ENCODE measurements around the gene CHST8.

Gene CHST8

GRCh38 chr19:33627962-33628839 is 6.4 kb downstream of the CHST8 start:
- no peak overlapping the region for H3K4me3 ChIP-seq (ENCODE audit: severe bottlenecking)
- H3K36me3 ChIP-seq (ENCODE audit: low read depth), result no peaks in the 10 kb centered on the region
- H3K27ac ChIP-seq (ENCODE audit: poor library complexity, severe bottlenecking), result no peak overlapping the region
- no peaks in the 10 kb centered on the region for H3K4me1 ChIP-seq (ENCODE audit: insufficient read depth, poor library complexity, severe bottlenecking)
- no peak for TF ChIP-seq CTCF (IDR thresholded peaks at IDR 0.05; ENCODE audit: poor library complexity, severe bottlenecking)
- DNase-seq (ENCODE audit: low spot score) (no peak), ATAC-seq (ENCODE audit: low read depth) (no peak; the same call in 2 of the 3 replicates)
- H3K27me3 ChIP-seq (ENCODE audit: insufficient read depth, poor library complexity, severe bottlenecking), result peaks cover 29% of the 10 kb centered on the region
- no peaks in the 10 kb centered on the region for H3K9me3 ChIP-seq (ENCODE audit: severe bottlenecking)

DNA sequence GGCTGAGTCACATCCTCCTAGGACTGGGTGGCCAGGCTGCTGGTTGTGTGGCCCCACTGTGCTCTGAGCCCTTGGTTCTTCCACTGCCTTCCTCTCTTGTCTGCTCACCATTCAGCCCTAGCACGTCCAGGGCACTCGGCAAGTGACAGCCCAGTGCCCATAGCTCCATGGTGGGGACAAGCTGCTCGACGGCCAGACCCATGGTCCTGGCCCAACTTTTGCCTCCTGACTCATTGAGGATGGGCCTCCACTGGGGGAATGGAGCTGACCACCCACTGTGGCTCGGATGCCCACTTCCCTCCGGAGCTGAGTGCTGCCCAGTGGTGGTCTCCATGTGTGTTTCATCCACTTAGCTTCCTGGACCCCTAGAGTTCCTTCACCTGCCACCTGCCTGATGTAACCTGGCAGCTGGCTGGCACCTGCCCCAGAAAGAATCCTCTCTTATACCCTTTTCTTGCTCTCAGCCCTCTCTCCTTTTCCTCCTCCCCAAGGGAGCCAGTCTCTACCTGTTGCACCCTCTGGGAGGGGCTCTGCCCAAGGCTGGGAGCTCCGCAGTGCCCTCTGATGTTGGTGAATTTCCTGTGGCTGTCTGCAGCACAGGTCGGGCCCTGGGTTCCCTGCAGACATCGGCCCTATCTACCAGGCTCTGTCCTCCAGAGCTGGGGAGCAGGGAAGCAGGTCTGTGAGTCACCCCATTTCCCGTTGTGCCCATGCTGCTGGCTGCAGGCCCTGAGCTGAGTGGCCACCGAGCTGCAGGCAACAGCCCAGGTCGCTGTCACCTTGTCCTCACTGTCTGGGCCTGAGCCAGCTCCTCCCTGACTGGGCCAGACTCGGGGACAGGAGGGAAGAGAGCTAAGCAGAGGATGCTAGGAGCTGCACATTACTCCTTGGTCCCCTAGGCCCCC is 7.4 kb downstream of the CHST8 start:
- no peak for TF ChIP-seq CTCF (IDR thresholded peaks at IDR 0.05; ENCODE audit: poor library complexity, severe bottlenecking)
- peaks cover 19% of the 10 kb centered on the region for H3K27me3 ChIP-seq (ENCODE audit: insufficient read depth, poor library complexity, severe bottlenecking)

GRCh38 chr19:33629826-33630375 is 8.1 kb downstream of the CHST8 start:
- Histone ChIP-seq H3K4me1 (ENCODE audit: insufficient read depth, poor library complexity, severe bottlenecking) (no peaks in the 10 kb centered on the region), H3K9me3 (ENCODE audit: severe bottlenecking) (no peaks in the 10 kb centered on the region), H3K4me3 (ENCODE audit: severe bottlenecking) (no peak overlapping the region), H3K27me3 (ENCODE audit: insufficient read depth, poor library complexity, severe bottlenecking) (peaks cover 13% of the 10 kb centered on the region), H3K36me3 (ENCODE audit: low read depth) (no peaks in the 10 kb centered on the region), H3K27ac (ENCODE audit: poor library complexity, severe bottlenecking) (no peak overlapping the region)
- ATAC-seq (ENCODE audit: low read depth), result no peak
- DNase-seq (ENCODE audit: low spot score), result no peak
- no peak for TF ChIP-seq CTCF (IDR thresholded peaks at IDR 0.05; ENCODE audit: poor library complexity, severe bottlenecking)

More for the DNA sequence above, 7.4 kb downstream of the CHST8 start:
- Histone ChIP-seq H3K36me3 (ENCODE audit: low read depth) (no peaks in the 10 kb centered on the region), H3K4me1 (ENCODE audit: insufficient read depth, poor library complexity, severe bottlenecking) (no peaks in the 10 kb centered on the region), H3K4me3 (ENCODE audit: severe bottlenecking) (no peak overlapping the region), H3K9me3 (ENCODE audit: severe bottlenecking) (no peaks in the 10 kb centered on the region), H3K27ac (ENCODE audit: poor library complexity, severe bottlenecking) (no peak overlapping the region)
- DNase-seq (ENCODE audit: low spot score) (no peak), ATAC-seq (ENCODE audit: low read depth) (no peak)

DNA sequence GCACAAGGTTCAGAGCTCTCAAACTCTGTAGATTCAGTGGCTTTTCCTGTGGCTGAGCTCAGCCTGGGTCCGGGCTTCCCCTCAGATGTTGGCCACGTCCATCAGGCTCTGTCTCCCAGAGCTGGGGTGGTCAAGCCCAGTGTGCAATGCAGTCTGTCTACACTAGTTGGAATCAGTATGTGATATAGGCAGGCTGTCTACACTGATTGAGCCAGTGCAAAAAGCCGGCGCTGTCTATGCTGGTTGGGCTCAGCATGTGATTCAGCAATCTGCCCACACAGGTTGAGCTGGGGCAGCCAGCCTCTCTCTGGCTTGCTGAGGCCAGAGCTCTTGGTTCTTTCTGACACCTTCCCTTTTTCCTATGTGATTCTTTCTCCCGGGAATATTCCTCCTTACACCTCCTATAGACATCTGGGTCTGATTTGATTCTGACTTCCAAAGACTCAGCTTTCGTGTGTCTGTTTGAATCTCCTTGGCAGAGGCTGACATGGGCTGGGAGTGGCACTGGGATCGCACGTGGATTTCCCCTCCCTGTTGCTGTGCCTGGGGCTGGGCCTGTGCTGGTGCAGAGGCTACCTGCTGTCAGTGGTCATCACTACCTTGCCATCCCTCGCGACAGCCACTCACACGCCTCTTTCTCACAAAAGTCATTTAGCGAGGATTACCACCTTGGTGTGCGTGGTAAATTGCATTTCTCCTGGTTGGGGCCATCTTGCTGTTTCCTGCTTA is 9.3 kb downstream of the CHST8 start:
- DNase-seq (ENCODE audit: low spot score) (no peak), ATAC-seq (ENCODE audit: low read depth) (0 out of 3 replicates have a peak, but pooled peaks have one; percentile 10)
- Histone ChIP-seq H3K4me1 (ENCODE audit: insufficient read depth, poor library complexity, severe bottlenecking) (no peaks in the 10 kb centered on the region), H3K4me3 (ENCODE audit: severe bottlenecking) (no peak overlapping the region), H3K27ac (ENCODE audit: poor library complexity, severe bottlenecking) (no peak overlapping the region), H3K36me3 (ENCODE audit: low read depth) (no peaks in the 10 kb centered on the region), H3K27me3 (ENCODE audit: insufficient read depth, poor library complexity, severe bottlenecking) (peaks cover 2% of the 10 kb centered on the region), H3K9me3 (ENCODE audit: severe bottlenecking) (no peaks in the 10 kb centered on the region)
- no peak for TF ChIP-seq CTCF (IDR thresholded peaks at IDR 0.05; ENCODE audit: poor library complexity, severe bottlenecking)

All from RWPE2 (cell line).